ENCODE results near the gene SNCG. TPM values are rescaled to one million over a fixed set of nuclear protein-coding genes. Genes with fewer than 3 reads are reported as not detected.
"Not testable (repeated sequence)": the region's sequence is repeated elsewhere in the genome, so short reads cannot be mapped to it uniquely, and the experiment has no call there.

SNCG gene
- total RNA-seq, 2 experiments from 2014 or later = 0.72 to 1.2 TPM

DNA sequence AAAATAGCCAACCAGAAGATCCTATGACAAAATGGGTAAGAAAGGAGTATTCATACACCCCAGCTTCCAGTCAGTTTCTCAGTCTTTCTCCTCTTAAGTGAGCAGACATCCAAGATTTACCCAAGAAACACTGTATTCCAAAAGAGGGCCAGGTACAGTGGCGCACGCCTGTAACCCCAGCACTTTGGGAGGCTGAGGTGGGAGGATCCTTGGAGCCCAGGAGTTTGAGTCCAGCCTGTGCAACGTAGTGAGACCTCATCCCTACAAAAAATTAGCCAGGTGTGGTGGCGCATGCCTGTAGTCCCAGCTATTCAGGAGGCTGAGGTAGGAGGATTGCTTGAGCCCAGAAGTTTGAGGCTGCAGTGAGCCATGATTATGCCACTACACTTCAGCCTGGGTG, 10.6 kb upstream of the SNCG start:
- H3K36me3 Mint-ChIP-seq (ENCODE audit: low read depth); H3K9me3 Mint-ChIP-seq; H3K27me3 Mint-ChIP-seq (ENCODE audit: low read depth); intact Hi-C loops (cut with micrococcal nuclease); H3K27ac Mint-ChIP-seq; H3K4me3 Mint-ChIP-seq; DNase-seq: not testable (repeated sequence)
- CTCF ChIA-PET = interaction anchor here (0.6 to 1.5 kb wide), 3 partner anchors 13 to 19 kb away, joined by 3 read pairs; no protein-coding TSS in a partner anchor
- H3K4me1 Mint-ChIP-seq (ENCODE audit: low read depth) = peaks cover 24% of the 10 kb centered on the region

- CTCF ChIA-PET = interaction anchor here (0.7 to 2.4 kb wide), 3 partner anchors 11 to 27 kb away, joined by 4 to 11 read pairs (median 4); no protein-coding TSS in a partner anchor
- intact Hi-C loops (cut with micrococcal nuclease) = no loop called here
- peaks cover 4% of the 10 kb centered on the region for H3K36me3 Mint-ChIP-seq (ENCODE audit: low read depth)
- H3K9me3 Mint-ChIP-seq = peaks cover 12% of the 10 kb centered on the region
- H3K4me1 Mint-ChIP-seq (ENCODE audit: low read depth) = peaks cover 21% of the 10 kb centered on the region
- peak overlapping the region; percentile 81 for H3K27ac Mint-ChIP-seq
- peak; percentile 10 for DNase-seq
- H3K4me3 Mint-ChIP-seq = no peak overlapping the region
- H3K27me3 Mint-ChIP-seq (ENCODE audit: low read depth) = no peaks in the 10 kb centered on the region
Measured at GRCh38 chr10:86950349-86950748, 8.1 kb upstream of the SNCG start.

GRCh38 chr10:86951184-86951761, 7.1 kb upstream of the SNCG start:
- peaks cover 21% of the 10 kb centered on the region for H3K4me1 Mint-ChIP-seq (ENCODE audit: low read depth)

GRCh38 chr10:86952106-86952505, 6.3 kb upstream of the SNCG start:
- H3K4me1 Mint-ChIP-seq (ENCODE audit: low read depth) = peaks cover 21% of the 10 kb centered on the region
- CTCF ChIA-PET = no interaction called here
- H3K36me3 Mint-ChIP-seq (ENCODE audit: low read depth) = peaks cover 4% of the 10 kb centered on the region
- H3K4me3 Mint-ChIP-seq = no peak overlapping the region
- DNase-seq = no peak
- H3K27ac Mint-ChIP-seq = no peak overlapping the region
- H3K9me3 Mint-ChIP-seq = peaks cover 12% of the 10 kb centered on the region
- intact Hi-C loops (cut with micrococcal nuclease) = no loop called here
- no peaks in the 10 kb centered on the region for H3K27me3 Mint-ChIP-seq (ENCODE audit: low read depth)

More at GRCh38 chr10:86951184-86951761, 7.1 kb upstream of the SNCG start:
- H3K27me3 Mint-ChIP-seq (ENCODE audit: low read depth) = no peaks in the 10 kb centered on the region
- no peak for DNase-seq
- H3K4me3 Mint-ChIP-seq = no peak overlapping the region
- CTCF ChIA-PET = interaction anchor here (0.7 to 2.4 kb wide), 3 partner anchors 11 to 26 kb away, joined by 4 to 11 read pairs (median 4); no protein-coding TSS in a partner anchor
- intact Hi-C loops (cut with micrococcal nuclease) = no loop called here
- H3K36me3 Mint-ChIP-seq (ENCODE audit: low read depth) = peaks cover 4% of the 10 kb centered on the region
- H3K27ac Mint-ChIP-seq = no peak overlapping the region
- H3K9me3 Mint-ChIP-seq = peaks cover 12% of the 10 kb centered on the region

DNA sequence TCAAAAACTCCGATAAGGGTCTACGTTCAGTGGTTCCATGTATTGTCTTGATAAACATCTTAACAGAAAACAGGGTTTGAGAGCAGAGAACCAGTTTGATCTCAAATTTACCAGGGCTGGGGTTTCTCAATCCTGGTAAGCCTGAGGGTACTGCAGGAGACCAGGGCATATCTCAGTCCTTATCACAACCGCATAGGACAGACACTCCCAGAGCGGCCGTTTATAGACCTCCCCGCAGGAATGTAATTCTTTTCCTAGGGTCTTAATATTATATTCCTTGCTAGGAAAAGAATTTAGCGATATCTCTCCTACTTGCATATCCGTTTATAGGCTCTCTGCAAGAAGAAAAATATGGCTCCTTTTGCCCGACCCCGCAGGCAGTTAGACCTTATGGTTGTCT, 5.7 kb upstream of the SNCG start:
- H3K4me3 Mint-ChIP-seq; H3K27me3 Mint-ChIP-seq (ENCODE audit: low read depth); DNase-seq; CTCF ChIA-PET; intact Hi-C loops (cut with micrococcal nuclease); H3K27ac Mint-ChIP-seq; H3K36me3 Mint-ChIP-seq (ENCODE audit: low read depth): not testable (repeated sequence)
- Mint-ChIP-seq H3K4me1 (ENCODE audit: low read depth) (peaks cover 21% of the 10 kb centered on the region), H3K9me3 (peaks cover 12% of the 10 kb centered on the region)

DNA sequence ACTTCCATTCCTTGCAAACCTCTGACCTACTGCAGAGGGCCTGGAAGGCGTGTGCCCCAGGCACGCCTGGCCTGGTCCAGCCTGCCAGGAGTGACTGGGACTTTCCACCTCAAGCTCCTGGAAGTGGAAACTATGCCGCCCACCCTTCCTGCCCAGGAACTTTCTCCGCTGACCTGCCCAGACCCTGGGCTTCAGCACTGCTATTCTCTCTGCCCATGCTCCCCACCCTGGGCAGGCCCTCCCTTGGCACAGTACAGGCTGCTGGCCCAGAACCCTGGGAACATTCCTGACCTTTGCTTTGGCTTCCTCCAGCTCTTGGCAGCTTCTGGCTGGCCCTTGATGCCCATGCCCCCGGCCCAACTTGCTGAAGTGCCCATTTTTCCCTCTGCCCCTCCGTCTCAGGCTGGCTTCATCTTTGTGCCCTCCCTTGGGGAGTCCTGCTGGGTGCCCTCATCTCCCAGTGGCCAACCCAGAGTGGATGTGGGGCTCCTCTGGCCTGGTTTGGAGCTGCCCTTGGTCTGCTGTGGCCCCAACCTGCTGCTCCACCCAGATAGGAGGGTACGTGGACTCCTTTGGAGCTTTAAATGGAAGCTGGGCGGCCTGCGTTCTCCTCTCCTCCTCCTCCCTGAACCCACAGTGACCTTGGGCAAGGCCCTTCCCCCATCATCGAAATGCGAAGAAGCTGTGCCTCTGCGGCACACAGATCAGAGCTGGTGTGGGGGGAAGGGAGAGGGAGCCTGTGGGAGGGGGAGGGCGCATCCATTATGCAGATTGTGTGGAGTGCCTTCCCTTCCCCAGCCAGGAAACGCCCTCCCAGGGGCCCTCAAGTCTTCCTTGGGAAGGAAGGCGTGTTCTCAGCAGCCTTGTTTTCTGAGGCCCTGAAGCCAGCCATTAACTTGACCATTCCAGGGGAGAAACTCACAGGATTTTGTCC, 4.4 kb upstream of the SNCG start:
- Mint-ChIP-seq H3K27ac (no peak overlapping the region), H3K36me3 (ENCODE audit: low read depth) (peaks cover 4% of the 10 kb centered on the region), H3K4me1 (ENCODE audit: low read depth) (peaks cover 20% of the 10 kb centered on the region), H3K9me3 (peaks cover 12% of the 10 kb centered on the region), H3K27me3 (ENCODE audit: low read depth) (no peaks in the 10 kb centered on the region), H3K4me3 (no peak overlapping the region)
- DNase-seq = no peak
- intact Hi-C loops (cut with micrococcal nuclease) = no loop called here
- CTCF ChIA-PET = interaction anchor here (1.2 kb wide), 2 partner anchors 9 to 12 kb away, joined by 3 to 8 read pairs; no protein-coding TSS in a partner anchor

GRCh38 chr10:86954681-86955500, 3.5 kb upstream of the SNCG start:
- H3K27me3 Mint-ChIP-seq (ENCODE audit: low read depth) = no peaks in the 10 kb centered on the region
- peaks cover 4% of the 10 kb centered on the region for H3K36me3 Mint-ChIP-seq (ENCODE audit: low read depth)
- CTCF ChIA-PET = interaction anchor here (1.0 to 1.2 kb wide), 3 partner anchors 9 to 15 kb away, joined by 3 to 8 read pairs (median 3); no protein-coding TSS in a partner anchor
- no peak overlapping the region for H3K27ac Mint-ChIP-seq
- H3K4me1 Mint-ChIP-seq (ENCODE audit: low read depth) = peaks cover 17% of the 10 kb centered on the region
- DNase-seq = no peak
- peaks cover 12% of the 10 kb centered on the region for H3K9me3 Mint-ChIP-seq
- H3K4me3 Mint-ChIP-seq = no peak overlapping the region
- intact Hi-C loops (cut with micrococcal nuclease) = no loop called here

DNA sequence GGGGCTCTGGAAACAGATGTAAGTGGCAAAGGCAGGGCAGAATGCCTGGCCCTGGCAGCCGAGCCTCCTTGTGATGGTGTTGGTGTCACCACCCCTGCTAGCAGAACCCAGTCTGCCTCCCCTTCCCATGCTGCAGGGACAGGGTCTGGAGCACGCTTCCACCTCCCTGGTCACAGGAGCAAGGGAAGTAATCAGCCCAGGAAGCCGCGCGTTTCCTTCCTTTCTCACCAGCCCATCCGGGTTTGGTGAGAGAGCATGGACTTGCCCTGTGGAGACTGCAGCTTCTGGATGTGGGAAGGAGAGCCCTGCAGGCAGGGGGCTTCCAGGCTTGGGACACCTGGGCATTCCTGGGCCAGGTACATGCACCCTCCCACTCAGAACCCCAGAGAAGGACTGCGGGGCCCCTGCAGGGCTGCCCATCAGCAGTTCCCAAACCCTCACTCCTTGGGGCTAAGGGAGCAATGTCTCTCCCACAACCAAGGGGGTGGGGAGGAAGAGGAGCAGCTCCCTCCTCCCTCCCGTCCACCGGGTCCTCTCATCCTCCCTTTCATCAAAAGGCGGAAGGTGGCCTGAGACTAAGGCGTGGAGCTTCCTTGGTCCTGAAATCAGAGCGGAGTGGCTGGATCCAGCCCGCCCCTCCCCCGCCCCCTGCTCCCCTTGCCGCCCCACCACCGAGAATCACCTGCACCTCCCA, 2.8 kb upstream of the SNCG start:
- no peak overlapping the region for H3K4me3 Mint-ChIP-seq
- DNase-seq = no peak
- peaks cover 4% of the 10 kb centered on the region for H3K36me3 Mint-ChIP-seq (ENCODE audit: low read depth)
- H3K27ac Mint-ChIP-seq = no peak overlapping the region
- intact Hi-C loops (cut with micrococcal nuclease) = no loop called here
- CTCF ChIA-PET = interaction anchor here (1.0 to 1.6 kb wide), 3 partner anchors 11 to 16 kb away, joined by 3 to 8 read pairs (median 3); no protein-coding TSS in a partner anchor
- H3K9me3 Mint-ChIP-seq = peaks cover 12% of the 10 kb centered on the region
- H3K27me3 Mint-ChIP-seq (ENCODE audit: low read depth) = no peaks in the 10 kb centered on the region
- H3K4me1 Mint-ChIP-seq (ENCODE audit: low read depth) = peaks cover 15% of the 10 kb centered on the region

GRCh38 chr10:86956195-86956847, 2.1 kb upstream of the SNCG start:
- CTCF ChIA-PET = interaction anchor here (0.7 to 1.6 kb wide), 3 partner anchors 10 to 20 kb away, joined by 3 to 8 read pairs (median 3); no protein-coding TSS in a partner anchor
- DNase-seq = no peak
- no peak overlapping the region for H3K4me3 Mint-ChIP-seq
- no peak overlapping the region for H3K27ac Mint-ChIP-seq
- peaks cover 10% of the 10 kb centered on the region for H3K4me1 Mint-ChIP-seq (ENCODE audit: low read depth)
- peaks cover 12% of the 10 kb centered on the region for H3K9me3 Mint-ChIP-seq
- H3K27me3 Mint-ChIP-seq (ENCODE audit: low read depth) = no peaks in the 10 kb centered on the region
- peaks cover 4% of the 10 kb centered on the region for H3K36me3 Mint-ChIP-seq (ENCODE audit: low read depth)
- intact Hi-C loops (cut with micrococcal nuclease) = no loop called here

GRCh38 chr10:86956848-86957448, 1.5 kb upstream of the SNCG start:
- Mint-ChIP-seq H3K9me3 (peaks cover 9% of the 10 kb centered on the region), H3K4me3 (no peak overlapping the region), H3K27me3 (ENCODE audit: low read depth) (no peaks in the 10 kb centered on the region), H3K4me1 (ENCODE audit: low read depth) (peaks cover 6% of the 10 kb centered on the region), H3K27ac (no peak overlapping the region), H3K36me3 (ENCODE audit: low read depth) (peaks cover 4% of the 10 kb centered on the region)
- CTCF ChIA-PET = interaction anchor here (0.7 to 1.6 kb wide), 3 partner anchors 9 to 21 kb away, joined by 3 to 8 read pairs (median 3); no protein-coding TSS in a partner anchor
- no peak for DNase-seq
- intact Hi-C loops (cut with micrococcal nuclease) = no loop called here

All from activated naive CD4-positive, alpha-beta T cell treated with anti-CD3 and anti-CD28 coated beads for 36 hours (primary cell).